Muscle layer of colon (tissue), 2 donors: ENCODE measurements around the gene CCND1.
"Not testable (repeated sequence)": the region's sequence is repeated elsewhere in the genome, so short reads cannot be mapped to it uniquely, and the experiment has no call there.

Experiments used
- H3K27ac ChIP-seq: one replicate; pipeline ENCODE4 v1.7.0; 2013; ENCODE audit warnings: low read depth, mild to moderate bottlenecking, low read length, moderate library complexity
- H3K27me3 ChIP-seq, 2 donors: one replicate each; pipeline ENCODE4 v1.7.0; 2013; ENCODE audit warnings: low read length in 2 of 2, mild to moderate bottlenecking in 2 of 2; ENCODE audit not compliant: insufficient read depth in 2 of 2, control insufficient read depth in 1 of 2
- H3K36me3 ChIP-seq: one replicate; pipeline ENCODE4 v1.7.0; 2013; ENCODE audit warnings: mild to moderate bottlenecking, low read length; ENCODE audit not compliant: insufficient read depth
- H3K4me1 ChIP-seq: one replicate; pipeline ENCODE4 v1.7.0; 2013; ENCODE audit warnings: mild to moderate bottlenecking, low read length; ENCODE audit not compliant: insufficient read depth
- H3K4me3 ChIP-seq, 2 donors: one replicate each; pipeline ENCODE4 v1.7.0; 2013; ENCODE audit warnings: low read length in 2 of 2, low read depth in 1 of 2, mild to moderate bottlenecking in 1 of 2, moderate library complexity in 1 of 2
- H3K9ac ChIP-seq: one replicate; pipeline ENCODE4 v1.7.0; 2013; ENCODE audit warnings: low read length
- H3K9me3 ChIP-seq: one replicate; pipeline ENCODE4 v1.7.0; 2013; ENCODE audit warnings: mild to moderate bottlenecking, low read length
- donor health status: abdominal sarcoma.
- donor health status: Adenocarcinoma of cecum.

Gene CCND1

GRCh38 chr11:69680688-69681087, 39.7 kb downstream of the CCND1 start:
- H3K9me3 ChIP-seq: no peaks in the 10 kb centered on the region
- peaks cover 0 to under 1% of the 10 kb centered on the region in 2 donors for H3K27me3 ChIP-seq

GRCh38 chr11:69682221-69682620, 41.3 kb downstream of the CCND1 start:
- H3K9me3 ChIP-seq: no peaks in the 10 kb centered on the region
- no peaks in the 10 kb centered on the region for H3K4me1 ChIP-seq
- H3K27ac ChIP-seq: no peak overlapping the region
- no peaks in the 10 kb centered on the region for H3K36me3 ChIP-seq
- peaks cover 0 to 14% of the 10 kb centered on the region in 2 donors for H3K27me3 ChIP-seq
- H3K9ac ChIP-seq: no peak overlapping the region
- no peak overlapping the region for H3K4me3 ChIP-seq

More at GRCh38 chr11:69680688-69681087, 39.7 kb downstream of the CCND1 start:
- no peak overlapping the region for H3K27ac ChIP-seq
- H3K4me3 ChIP-seq: no peak overlapping the region
- no peaks in the 10 kb centered on the region for H3K4me1 ChIP-seq
- no peak overlapping the region for H3K9ac ChIP-seq
- H3K36me3 ChIP-seq: no peaks in the 10 kb centered on the region

GRCh38 chr11:69682681-69683326, 41.8 kb downstream of the CCND1 start:
- Histone ChIP-seq H3K9ac (no peak overlapping the region), H3K27me3 (peaks cover 0 to 14% of the 10 kb centered on the region in 2 donors), H3K36me3 (no peaks in the 10 kb centered on the region), H3K27ac (no peak overlapping the region), H3K9me3 (no peaks in the 10 kb centered on the region), H3K4me1 (no peaks in the 10 kb centered on the region), H3K4me3 (no peak overlapping the region)

GRCh38 chr11:69683764-69684333, 42.9 kb downstream of the CCND1 start:
- Histone ChIP-seq H3K9me3 (no peaks in the 10 kb centered on the region), H3K4me1 (no peaks in the 10 kb centered on the region), H3K36me3 (no peaks in the 10 kb centered on the region), H3K9ac (no peak overlapping the region), H3K4me3 (no peak overlapping the region), H3K27me3 (peaks cover 0 to 14% of the 10 kb centered on the region in 2 donors), H3K27ac (no peak overlapping the region)

GRCh38 chr11:69684651-69685050, 43.7 kb downstream of the CCND1 start:
- H3K27me3 ChIP-seq: peaks cover 0 to 14% of the 10 kb centered on the region in 2 donors
- H3K4me1 ChIP-seq: no peaks in the 10 kb centered on the region
- H3K9ac ChIP-seq: no peak overlapping the region
- no peaks in the 10 kb centered on the region for H3K36me3 ChIP-seq
- no peak overlapping the region for H3K4me3 ChIP-seq
- no peak overlapping the region for H3K27ac ChIP-seq
- H3K9me3 ChIP-seq: no peaks in the 10 kb centered on the region

GRCh38 chr11:69685348-69685747, 44.4 kb downstream of the CCND1 start:
- H3K9me3 ChIP-seq: no peaks in the 10 kb centered on the region
- H3K27me3 ChIP-seq: peaks cover 0 to 14% of the 10 kb centered on the region in 2 donors
- H3K27ac ChIP-seq: no peak overlapping the region
- no peak overlapping the region for H3K9ac ChIP-seq
- H3K36me3 ChIP-seq: no peaks in the 10 kb centered on the region
- H3K4me3 ChIP-seq: no peak overlapping the region
- H3K4me1 ChIP-seq: no peaks in the 10 kb centered on the region

GRCh38 chr11:69686452-69686851, 45.5 kb downstream of the CCND1 start:
- H3K9me3 ChIP-seq: no peaks in the 10 kb centered on the region

GRCh38 chr11:69686856-69687255, 45.9 kb downstream of the CCND1 start:
- H3K27me3 ChIP-seq: peaks cover 0 to 14% of the 10 kb centered on the region in 2 donors
- H3K4me3 ChIP-seq: no peak overlapping the region
- no peak overlapping the region for H3K27ac ChIP-seq
- no peaks in the 10 kb centered on the region for H3K4me1 ChIP-seq
- no peak overlapping the region for H3K9ac ChIP-seq
- no peaks in the 10 kb centered on the region for H3K9me3 ChIP-seq
- no peaks in the 10 kb centered on the region for H3K36me3 ChIP-seq

More at GRCh38 chr11:69686452-69686851, 45.5 kb downstream of the CCND1 start:
- no peaks in the 10 kb centered on the region for H3K36me3 ChIP-seq
- peaks cover 0 to 14% of the 10 kb centered on the region in 2 donors for H3K27me3 ChIP-seq
- no peak overlapping the region for H3K9ac ChIP-seq
- no peak overlapping the region for H3K27ac ChIP-seq
- H3K4me1 ChIP-seq: no peaks in the 10 kb centered on the region
- no peak overlapping the region for H3K4me3 ChIP-seq

GRCh38 chr11:69687969-69688771, 47.2 kb downstream of the CCND1 start:
- peaks cover 0 to 14% of the 10 kb centered on the region in 2 donors for H3K27me3 ChIP-seq
- not testable (repeated sequence) for H3K9ac ChIP-seq, H3K27ac ChIP-seq, H3K4me3 ChIP-seq, H3K4me1 ChIP-seq, H3K36me3 ChIP-seq, H3K9me3 ChIP-seq

- Histone ChIP-seq H3K4me3 (no peak overlapping the region), H3K9ac (no peak overlapping the region), H3K9me3 (no peaks in the 10 kb centered on the region), H3K27ac (no peak overlapping the region), H3K27me3 (peaks cover 0 to 14% of the 10 kb centered on the region in 2 donors), H3K36me3 (no peaks in the 10 kb centered on the region), H3K4me1 (no peaks in the 10 kb centered on the region)
Measured at GRCh38 chr11:69689484-69690319, 48.7 kb downstream of the CCND1 start.

- no peaks in the 10 kb centered on the region for H3K4me1 ChIP-seq
- peaks cover 0 to 6% of the 10 kb centered on the region in 2 donors for H3K27me3 ChIP-seq
- H3K9me3 ChIP-seq: no peaks in the 10 kb centered on the region
- H3K4me3 ChIP-seq: no peak overlapping the region
- H3K9ac ChIP-seq: no peak overlapping the region
- no peak overlapping the region for H3K27ac ChIP-seq
- H3K36me3 ChIP-seq: no peaks in the 10 kb centered on the region
Measured at GRCh38 chr11:69691463-69691862, 50.5 kb downstream of the CCND1 start.
